Measurements from ENCODE around the gene AJM1.

AJM1 gene

DNA sequence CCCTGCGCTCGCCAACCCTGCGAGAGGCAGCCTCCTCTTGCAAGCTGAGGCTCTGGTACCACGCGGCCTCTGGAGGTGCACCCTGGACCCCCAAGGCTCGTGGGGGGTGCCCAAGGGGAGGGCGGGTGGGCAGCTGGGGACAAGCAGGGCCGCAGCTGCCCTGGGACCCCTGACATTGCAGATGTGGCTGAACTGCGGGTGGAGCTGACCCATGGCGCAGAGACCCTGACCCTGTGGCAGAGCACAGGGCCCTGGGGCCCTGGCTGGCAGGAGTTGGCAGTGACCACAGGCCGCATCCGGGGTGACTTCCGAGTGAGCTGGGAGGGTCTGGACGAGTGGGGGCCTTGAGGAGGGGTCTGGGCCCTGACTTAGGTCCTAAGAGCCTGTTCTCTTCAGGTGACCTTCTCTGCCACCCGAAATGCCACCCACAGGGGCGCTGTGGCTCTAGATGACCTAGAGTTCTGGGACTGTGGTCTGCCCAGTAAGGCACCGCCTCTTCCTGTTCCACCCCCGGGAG is 11.4 kb downstream of the AJM1 start:
- H3K4me3 ChIP-seq (ENCODE audit: low read depth in 1 of 2, low read length in 1 of 2) = no peak overlapping the region
- peaks cover 6% of the 10 kb centered on the region for H3K27me3 ChIP-seq
- H3K4me1 ChIP-seq (ENCODE audit: control insufficient read depth in 1 of 2, insufficient read depth in 1 of 2, low read depth in 1 of 2, low read length in 1 of 2) = peaks cover 10 to 11% of the 10 kb centered on the region in 2 experiments
- no peak overlapping the region for H3K27ac ChIP-seq
- H3K9me3 ChIP-seq = no peaks in the 10 kb centered on the region
- TF ChIP-seq, protein P1, sequence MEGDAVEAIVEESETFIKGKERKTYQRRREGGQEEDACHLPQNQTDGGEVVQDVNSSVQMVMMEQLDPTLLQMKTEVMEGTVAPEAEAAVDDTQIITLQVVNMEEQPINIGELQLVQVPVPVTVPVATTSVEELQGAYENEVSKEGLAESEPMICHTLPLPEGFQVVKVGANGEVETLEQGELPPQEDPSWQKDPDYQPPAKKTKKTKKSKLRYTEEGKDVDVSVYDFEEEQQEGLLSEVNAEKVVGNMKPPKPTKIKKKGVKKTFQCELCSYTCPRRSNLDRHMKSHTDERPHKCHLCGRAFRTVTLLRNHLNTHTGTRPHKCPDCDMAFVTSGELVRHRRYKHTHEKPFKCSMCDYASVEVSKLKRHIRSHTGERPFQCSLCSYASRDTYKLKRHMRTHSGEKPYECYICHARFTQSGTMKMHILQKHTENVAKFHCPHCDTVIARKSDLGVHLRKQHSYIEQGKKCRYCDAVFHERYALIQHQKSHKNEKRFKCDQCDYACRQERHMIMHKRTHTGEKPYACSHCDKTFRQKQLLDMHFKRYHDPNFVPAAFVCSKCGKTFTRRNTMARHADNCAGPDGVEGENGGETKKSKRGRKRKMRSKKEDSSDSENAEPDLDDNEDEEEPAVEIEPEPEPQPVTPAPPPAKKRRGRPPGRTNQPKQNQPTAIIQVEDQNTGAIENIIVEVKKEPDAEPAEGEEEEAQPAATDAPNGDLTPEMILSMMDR (IDR thresholded peaks at IDR 0.05) = no peak
- no peaks in the 10 kb centered on the region for H3K36me3 ChIP-seq

- Histone ChIP-seq H3K27ac (no peak overlapping the region), H3K27me3 (no peaks in the 10 kb centered on the region), H3K4me3 (ENCODE audit: low read depth in 1 of 2, low read length in 1 of 2) (no peak overlapping the region), H3K4me1 (ENCODE audit: control insufficient read depth in 1 of 2, insufficient read depth in 1 of 2, low read depth in 1 of 2, low read length in 1 of 2) (peaks cover 7% of the 10 kb centered on the region in 2 experiments), H3K36me3 (no peaks in the 10 kb centered on the region), H3K9me3 (no peaks in the 10 kb centered on the region)
- TF ChIP-seq, protein P1 (IDR thresholded peaks at IDR 0.05) = no peak
Observed at GRCh38 chr9:136854113-136854841, 12.0 kb downstream of the AJM1 start.

DNA sequence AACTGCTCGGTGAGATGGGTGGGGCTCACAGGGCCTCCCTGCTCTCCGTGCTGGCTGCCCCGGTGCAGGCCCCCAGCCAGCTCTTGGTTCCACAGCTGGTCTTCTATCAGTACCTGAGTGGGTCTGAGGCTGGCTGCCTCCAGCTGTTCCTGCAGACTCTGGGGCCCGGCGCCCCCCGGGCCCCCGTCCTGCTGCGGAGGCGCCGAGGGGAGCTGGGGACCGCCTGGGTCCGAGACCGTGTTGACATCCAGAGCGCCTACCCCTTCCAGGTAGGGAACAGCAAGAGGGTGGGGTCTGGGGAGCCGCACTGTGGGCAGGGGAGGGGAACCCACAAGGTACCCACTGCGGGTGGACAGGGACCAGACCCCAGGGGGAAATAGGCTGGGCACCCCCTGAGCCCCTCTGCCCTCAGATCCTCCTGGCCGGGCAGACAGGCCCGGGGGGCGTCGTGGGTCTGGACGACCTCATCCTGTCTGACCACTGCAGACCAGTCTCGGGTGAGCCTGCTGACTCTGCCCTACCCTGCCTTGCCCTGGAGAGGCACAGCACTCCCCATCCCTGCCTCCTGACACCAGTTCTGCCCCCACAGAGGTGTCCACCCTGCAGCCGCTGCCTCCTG is 12.7 kb downstream of the AJM1 start:
- no peaks in the 10 kb centered on the region for H3K9me3 ChIP-seq
- no peak overlapping the region for H3K27ac ChIP-seq
- H3K4me3 ChIP-seq (ENCODE audit: low read depth in 1 of 2, low read length in 1 of 2) = no peak overlapping the region
- peaks cover 2 to 3% of the 10 kb centered on the region in 2 experiments for H3K4me1 ChIP-seq (ENCODE audit: control insufficient read depth in 1 of 2, insufficient read depth in 1 of 2, low read depth in 1 of 2, low read length in 1 of 2)
- TF ChIP-seq, protein P1 (IDR thresholded peaks at IDR 0.05) = no peak
- no peaks in the 10 kb centered on the region for H3K27me3 ChIP-seq
- H3K36me3 ChIP-seq = peaks cover 6% of the 10 kb centered on the region

DNA sequence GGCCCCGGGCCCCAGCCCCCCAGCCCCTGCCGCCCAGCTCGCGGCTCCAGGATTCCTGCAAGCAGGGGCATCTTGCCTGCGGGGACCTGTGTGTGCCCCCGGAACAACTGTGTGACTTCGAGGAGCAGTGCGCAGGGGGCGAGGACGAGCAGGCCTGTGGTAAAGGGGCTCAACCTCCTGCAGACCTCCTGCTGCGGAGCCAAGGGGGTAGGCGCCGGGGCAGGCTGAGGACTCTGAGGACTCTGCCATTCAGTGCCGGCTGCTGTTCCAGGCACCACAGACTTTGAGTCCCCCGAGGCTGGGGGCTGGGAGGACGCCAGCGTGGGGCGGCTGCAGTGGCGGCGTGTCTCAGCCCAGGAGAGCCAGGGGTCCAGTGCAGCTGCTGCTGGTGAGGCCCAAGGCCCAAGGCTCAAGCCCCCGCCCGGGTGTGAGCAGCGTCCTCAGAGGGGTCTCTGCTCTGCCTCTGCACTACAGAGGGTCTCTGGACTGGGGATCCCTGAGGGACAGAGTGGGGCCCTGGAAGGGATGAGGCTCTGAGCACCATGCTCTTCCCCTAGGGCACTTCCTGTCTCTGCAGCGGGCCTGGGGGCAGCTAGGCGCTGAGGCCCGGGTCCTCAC is 13.3 kb downstream of the AJM1 start:
- H3K4me1 ChIP-seq (ENCODE audit: control insufficient read depth in 1 of 2, insufficient read depth in 1 of 2, low read depth in 1 of 2, low read length in 1 of 2) = no peaks in the 10 kb centered on the region
- no peak overlapping the region for H3K27ac ChIP-seq
- no peaks in the 10 kb centered on the region for H3K9me3 ChIP-seq
- H3K36me3 ChIP-seq = peaks cover 10% of the 10 kb centered on the region
- TF ChIP-seq, protein P1 (IDR thresholded peaks at IDR 0.05) = no peak
- no peak overlapping the region for H3K4me3 ChIP-seq (ENCODE audit: low read depth in 1 of 2, low read length in 1 of 2)
- no peaks in the 10 kb centered on the region for H3K27me3 ChIP-seq

GRCh38 chr9:136856079-136856476 is 13.8 kb downstream of the AJM1 start:
- Histone ChIP-seq H3K27me3 (no peaks in the 10 kb centered on the region), H3K9me3 (no peaks in the 10 kb centered on the region), H3K4me3 (ENCODE audit: low read depth in 1 of 2, low read length in 1 of 2) (no peak overlapping the region), H3K4me1 (ENCODE audit: control insufficient read depth in 1 of 2, insufficient read depth in 1 of 2, low read depth in 1 of 2, low read length in 1 of 2) (no peaks in the 10 kb centered on the region), H3K36me3 (peaks cover 15% of the 10 kb centered on the region), H3K27ac (no peak overlapping the region)
- TF ChIP-seq, protein P1 (IDR thresholded peaks at IDR 0.05) = no peak
